GM10248 (cell line): ENCODE results near the gene RCC2.

Source experiments
- CTCF ChIA-PET: fragments of 300-600 bp; sonication (Branson Sonifier 250); formaldehyde crosslinking; extraction: SDS; loops from one replicate; lab custom pipeline; 2021; ENCODE audit warnings: antibody characterized with exemption; lab: Yijun Ruan, JAX
- POLR2A ChIA-PET: fragments of 350-650 bp; sonication (Branson Sonifier 250); formaldehyde crosslinking; extraction: SDS; loops from one replicate; lab custom pipeline; 2020; ENCODE audit warnings: antibody characterized with exemption; lab: Yijun Ruan, JAX
- DNase-seq: peaks from one replicate; pipeline ENCODE4 v3.0.0; 2012; ENCODE audit errors: extremely low spot score
- CTCF ChIP-seq: IDR thresholded peaks from 2 replicates; pipeline ENCODE4 v1.5.1; 2012; ENCODE audit warnings: mild to moderate bottlenecking, low read depth; ENCODE audit errors: extremely low read depth, missing control alignments, control extremely low read depth

The RCC2 gene

GRCh38 chr1:17438318-17439249 lies 893 bp downstream of the RCC2 start:
- CTCF ChIA-PET: interaction anchor here (1.1 to 2.3 kb wide), 4 partner anchors 10 to 20 kb away, joined by 5 to 10 read pairs (median 6); no protein-coding TSS in a partner anchor
- POLR2A ChIA-PET: interaction anchor here (0.6 kb wide), 1 partner anchor 322 kb away, joined by 9 read pairs; no protein-coding TSS in a partner anchor
- no peak for TF ChIP-seq CTCF
- DNase-seq: peak; percentile 72

GRCh38 chr1:17437580-17438317 lies 1.7 kb downstream of the RCC2 start:
- peak; percentile 92 for DNase-seq
- TF ChIP-seq CTCF: no peak
- ChIA-PET CTCF (interaction anchor here (1.4 kb wide), 1 partner anchor 13 kb away, joined by 5 read pairs; no protein-coding TSS in a partner anchor), POLR2A (no interaction called here)

GRCh38 chr1:17437260-17437579 lies 2.3 kb downstream of the RCC2 start:
- TF ChIP-seq CTCF: no peak
- DNase-seq: no peak
- ChIA-PET POLR2A (no interaction called here), CTCF (interaction anchor here (1.4 kb wide), 1 partner anchor 13 kb away, joined by 5 read pairs; no protein-coding TSS in a partner anchor)

- POLR2A ChIA-PET: interaction anchor here (0.6 kb wide), 1 partner anchor 413 kb away, joined by 3 read pairs; no protein-coding TSS in a partner anchor
- DNase-seq: no peak
- no peak for TF ChIP-seq CTCF
- CTCF ChIA-PET: interaction anchor here (1.4 to 2.4 kb wide), 2 partner anchors 12 to 16 kb away, joined by 5 read pairs; no protein-coding TSS in a partner anchor
Observed at GRCh38 chr1:17436380-17437174, 2.9 kb downstream of the RCC2 start.

- CTCF ChIA-PET: interaction anchor here (2.4 kb wide), 1 partner anchor 14 kb away, joined by 5 read pairs; no protein-coding TSS in a partner anchor
- DNase-seq: no peak
- TF ChIP-seq CTCF: no peak
- POLR2A ChIA-PET: no interaction called here
Observed at GRCh38 chr1:17434601-17435000, 4.9 kb downstream of the RCC2 start.
